ENCODE measurements around the gene HOXB2.

- no peak for TF ChIP-seq CTCF (IDR thresholded peaks at IDR 0.05)
- TF ChIP-seq POLR2A (IDR thresholded peaks at IDR 0.05), result no peak
Measured at GRCh38 chr17:48532261-48532660, 12.6 kb downstream of the HOXB2 start.

Measured in esophagus squamous epithelium (tissue), 4 donors.